ENCODE results near the gene LTB4R.

GRCh38 chr14:24366413-24366720 lies 55.1 kb downstream of the LTB4R start:
- TF ChIP-seq CTCF (IDR thresholded peaks at IDR 0.05) (no peak), POLR2A (IDR thresholded peaks at IDR 0.05) (peak; percentile 60), POLR2AphosphoS5 (IDR thresholded peaks at IDR 0.05) (no peak)

All from prostate gland (tissue), 2 donors.